ENCODE results near the gene IL24.

Gene IL24

DNA sequence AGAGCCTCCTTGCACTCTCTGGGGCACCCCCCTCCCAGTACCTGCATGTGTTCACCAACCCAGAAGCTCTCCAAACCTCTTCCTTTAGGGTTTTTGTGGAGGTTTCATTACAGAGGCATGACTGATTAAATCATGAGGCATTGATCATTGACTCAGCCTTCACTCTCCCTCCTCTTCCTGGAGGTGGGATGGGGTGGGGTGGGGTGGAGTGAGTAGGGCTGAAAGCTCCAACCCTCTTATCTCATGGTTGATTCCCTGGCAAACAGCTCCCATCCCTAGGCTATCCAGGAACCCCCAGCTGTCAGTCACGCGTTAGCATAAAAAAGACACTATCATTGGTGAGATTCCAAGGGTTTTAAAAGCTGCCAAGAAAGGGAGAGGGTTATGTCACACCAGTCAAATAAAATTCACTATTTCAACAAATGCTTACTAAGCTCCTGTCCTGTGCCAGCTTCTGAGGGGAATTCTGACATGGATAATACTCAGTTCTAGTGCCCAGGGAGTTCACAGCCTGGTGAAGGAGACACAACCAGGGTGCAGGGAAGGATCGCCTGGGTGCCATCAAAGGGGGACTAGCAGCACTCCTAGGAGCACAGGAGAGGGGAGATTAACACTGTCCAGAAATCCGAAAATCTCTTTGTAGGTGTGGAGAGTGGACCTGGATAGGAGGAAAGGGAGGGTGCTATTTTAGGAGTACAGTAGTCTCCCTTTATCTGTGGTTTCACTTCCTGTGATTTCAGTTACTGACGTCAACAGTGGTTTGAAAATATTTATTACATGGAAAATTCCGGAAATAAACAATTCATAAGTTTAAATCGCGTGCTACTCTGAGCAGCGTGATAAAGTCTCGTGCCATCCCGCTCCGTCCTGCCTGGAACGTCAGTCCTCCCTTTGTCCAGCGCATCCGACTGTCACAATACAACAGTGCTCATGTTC is 6.8 kb upstream of the IL24 start:
- H3K4me3 ChIP-seq (ENCODE audit: low read length): no peak overlapping the region
- no peak for TF ChIP-seq ZNF274 (IDR thresholded peaks at IDR 0.05; ENCODE audit: low read depth, low read length)

DNA sequence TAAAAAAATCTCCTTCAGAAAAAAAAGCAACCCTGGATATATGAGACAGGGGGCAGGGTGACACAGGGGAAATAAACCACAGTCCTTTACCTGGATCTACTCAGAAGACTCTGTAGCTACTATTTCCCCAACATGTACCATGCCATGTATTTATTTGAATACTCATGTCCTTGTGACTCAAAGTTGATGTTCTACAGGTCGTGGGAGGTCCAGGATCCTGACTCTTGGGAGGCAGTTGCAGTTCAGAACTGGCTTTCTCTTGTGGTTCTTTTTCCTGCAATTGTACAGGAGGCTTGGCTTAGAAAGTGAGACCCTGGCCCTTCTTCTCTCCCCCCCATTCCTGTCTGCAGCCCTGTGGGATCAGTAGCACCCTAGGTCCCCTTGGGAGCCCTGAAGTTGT is 5.8 kb upstream of the IL24 start:
- H3K4me3 ChIP-seq (ENCODE audit: low read length): no peak overlapping the region
- no peak for TF ChIP-seq ZNF274 (IDR thresholded peaks at IDR 0.05; ENCODE audit: low read depth, low read length)

DNA sequence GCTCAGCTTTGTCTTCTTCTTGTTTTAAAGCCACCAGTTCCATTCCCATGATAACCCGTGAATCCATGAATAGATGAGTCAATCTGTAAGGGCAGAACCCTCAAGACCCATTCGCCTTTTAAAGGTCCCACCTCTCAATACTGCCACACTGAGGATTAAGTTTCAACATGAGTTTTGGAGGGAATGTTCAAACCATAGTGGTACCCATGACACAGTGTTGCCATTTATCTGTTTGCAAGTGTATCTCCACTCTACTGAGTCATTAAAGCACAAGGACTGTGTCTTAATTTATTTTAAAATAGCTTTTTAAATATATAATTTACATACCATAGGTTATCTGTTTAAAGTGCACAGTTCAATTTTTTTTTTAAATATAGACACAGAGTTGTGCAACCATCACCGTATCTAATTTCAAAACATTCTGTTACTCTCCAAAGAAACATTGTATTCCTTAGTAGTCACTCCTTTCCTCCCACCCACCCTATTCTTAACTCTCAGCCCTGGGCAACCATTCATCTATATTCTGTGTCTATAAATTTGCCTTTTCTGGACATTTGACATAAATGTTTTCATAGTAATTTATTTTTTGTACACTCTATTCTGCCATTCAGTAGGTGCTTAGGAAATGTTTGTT is 4.8 kb upstream of the IL24 start:
- TF ChIP-seq ZNF274 (IDR thresholded peaks at IDR 0.05; ENCODE audit: low read depth, low read length): no peak
- no peak overlapping the region for H3K4me3 ChIP-seq (ENCODE audit: low read length)

DNA sequence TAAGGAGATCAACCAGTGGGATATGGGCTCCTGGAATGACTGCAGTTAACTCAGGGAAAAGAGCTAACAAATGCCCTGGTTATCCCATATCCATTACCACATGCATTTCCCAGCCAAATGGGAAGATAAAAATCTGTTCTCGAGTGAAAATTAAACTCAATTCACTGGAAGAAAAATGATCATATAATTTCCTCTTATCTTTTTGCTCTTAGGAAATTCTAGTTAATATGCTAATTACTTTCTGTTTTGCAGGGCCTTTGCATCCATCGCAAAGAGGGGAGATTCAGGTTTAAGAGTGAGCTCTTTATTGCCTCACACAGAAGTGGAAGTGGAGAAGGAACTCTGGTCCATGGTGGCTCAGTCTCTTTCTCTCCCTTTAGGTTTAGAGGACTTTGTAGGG is 3.9 kb upstream of the IL24 start:
- H3K4me3 ChIP-seq (ENCODE audit: low read length): no peak overlapping the region
- no peak for TF ChIP-seq ZNF274 (IDR thresholded peaks at IDR 0.05; ENCODE audit: low read depth, low read length)

DNA sequence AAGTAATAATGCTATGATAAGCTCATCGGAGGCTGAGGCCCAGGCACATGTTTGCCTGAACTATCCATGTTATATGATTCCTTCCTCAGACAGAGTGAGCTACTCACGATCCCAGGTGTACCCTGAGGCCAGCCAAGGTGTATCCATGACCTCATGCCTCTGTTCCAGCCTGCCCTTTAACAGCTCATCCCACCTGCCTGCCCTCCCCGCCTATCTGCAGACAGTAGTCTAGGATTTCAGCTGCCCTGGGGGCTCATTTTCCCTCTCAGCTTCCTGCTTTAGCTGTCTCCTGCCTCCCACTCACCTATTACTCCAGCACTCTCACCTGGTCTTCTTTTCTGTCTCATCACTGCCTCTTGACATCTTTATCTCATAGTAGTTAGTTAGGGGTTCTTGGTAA is 1.9 kb upstream of the IL24 start:
- no peak for TF ChIP-seq ZNF274 (IDR thresholded peaks at IDR 0.05; ENCODE audit: low read depth, low read length)

DNA sequence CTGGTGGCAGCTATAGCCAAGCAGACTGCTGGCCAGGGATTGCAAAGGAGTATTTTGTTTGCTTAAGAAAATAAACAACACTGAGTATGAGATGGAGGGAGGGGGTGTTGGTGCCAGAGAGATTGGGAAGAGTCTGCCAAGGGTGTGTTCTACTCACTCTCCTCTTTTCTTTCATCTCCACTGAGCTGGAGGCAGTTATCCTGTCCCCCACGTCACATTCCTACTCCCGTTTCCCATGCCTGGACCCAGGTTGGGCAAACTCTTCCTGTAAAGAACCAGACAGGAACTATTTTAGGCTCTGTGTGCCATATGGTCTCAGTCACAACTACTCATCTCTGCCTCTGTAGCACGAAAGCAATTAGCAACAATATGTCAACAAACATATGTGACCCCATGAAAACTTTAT is 1.4 kb upstream of the IL24 start:
- no peak overlapping the region for H3K4me3 ChIP-seq (ENCODE audit: low read length)
- TF ChIP-seq ZNF274 (IDR thresholded peaks at IDR 0.05; ENCODE audit: low read depth, low read length): no peak

More for the DNA sequence above, 1.9 kb upstream of the IL24 start:
- no peak overlapping the region for H3K4me3 ChIP-seq (ENCODE audit: low read length)

DNA sequence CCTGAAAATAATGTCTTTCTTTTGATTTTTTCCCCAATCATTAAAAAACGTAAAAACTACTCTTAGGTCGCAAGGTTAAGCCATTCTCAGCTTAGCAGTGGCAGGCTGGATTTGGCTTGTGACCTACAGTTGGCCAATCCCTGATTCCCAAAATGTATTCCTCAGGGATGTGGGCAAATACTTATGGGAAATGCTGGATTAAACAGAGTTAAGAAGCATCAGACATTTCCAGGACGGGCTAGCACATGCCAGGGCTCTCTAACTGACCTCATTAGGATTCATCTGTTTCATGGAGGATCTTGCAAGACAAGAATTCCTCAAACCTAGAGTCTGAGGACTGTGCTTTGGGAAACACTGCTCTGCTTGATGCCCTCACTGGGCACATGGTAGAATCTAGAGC is 982 bp upstream of the IL24 start:
- TF ChIP-seq ZNF274 (IDR thresholded peaks at IDR 0.05; ENCODE audit: low read depth, low read length): no peak
- no peak overlapping the region for H3K4me3 ChIP-seq (ENCODE audit: low read length)

DNA sequence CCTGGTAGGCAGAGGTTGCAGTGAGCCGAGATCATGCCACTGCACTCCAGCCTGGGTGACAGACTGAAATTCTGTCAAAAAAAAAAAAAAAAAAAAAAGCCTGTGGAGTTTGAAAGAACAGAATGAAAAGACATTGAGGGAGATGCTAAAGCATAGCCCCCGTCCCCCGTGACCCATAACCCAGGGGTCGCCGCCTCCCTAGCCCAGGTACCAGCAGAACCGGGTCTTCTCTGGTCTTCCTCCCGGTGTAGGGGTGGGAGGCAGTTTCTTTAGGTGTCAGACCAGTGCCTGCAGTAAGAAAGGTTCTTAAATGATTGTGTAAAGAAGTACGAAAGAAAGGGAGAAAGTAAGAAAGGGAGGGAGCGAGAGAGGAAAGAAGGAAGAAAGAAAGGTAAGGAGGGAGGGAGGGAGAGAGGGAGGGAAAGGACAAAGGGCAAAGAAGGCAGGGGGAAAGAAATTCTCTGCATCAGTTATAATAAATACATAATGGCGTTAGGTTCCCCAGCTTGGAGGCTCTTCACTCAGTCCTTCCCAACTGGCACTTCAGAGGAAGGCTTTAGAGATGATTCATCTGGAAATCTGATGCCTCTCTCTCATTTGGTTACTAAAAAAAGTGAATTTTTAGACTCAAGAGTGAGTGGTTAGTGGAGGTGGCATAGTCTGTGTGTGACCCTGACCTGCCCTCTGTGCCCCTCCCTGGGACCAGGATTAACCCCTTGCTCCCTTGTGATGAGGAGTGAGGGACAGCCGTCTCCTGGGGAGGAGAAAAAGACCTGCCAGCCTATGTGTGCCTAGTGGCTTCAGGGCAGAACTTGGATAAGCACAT is 1.1 kb downstream of the IL24 start:
- H3K4me3 ChIP-seq (ENCODE audit: low read length): no peak overlapping the region
- TF ChIP-seq ZNF274 (IDR thresholded peaks at IDR 0.05; ENCODE audit: low read depth, low read length): no peak

DNA sequence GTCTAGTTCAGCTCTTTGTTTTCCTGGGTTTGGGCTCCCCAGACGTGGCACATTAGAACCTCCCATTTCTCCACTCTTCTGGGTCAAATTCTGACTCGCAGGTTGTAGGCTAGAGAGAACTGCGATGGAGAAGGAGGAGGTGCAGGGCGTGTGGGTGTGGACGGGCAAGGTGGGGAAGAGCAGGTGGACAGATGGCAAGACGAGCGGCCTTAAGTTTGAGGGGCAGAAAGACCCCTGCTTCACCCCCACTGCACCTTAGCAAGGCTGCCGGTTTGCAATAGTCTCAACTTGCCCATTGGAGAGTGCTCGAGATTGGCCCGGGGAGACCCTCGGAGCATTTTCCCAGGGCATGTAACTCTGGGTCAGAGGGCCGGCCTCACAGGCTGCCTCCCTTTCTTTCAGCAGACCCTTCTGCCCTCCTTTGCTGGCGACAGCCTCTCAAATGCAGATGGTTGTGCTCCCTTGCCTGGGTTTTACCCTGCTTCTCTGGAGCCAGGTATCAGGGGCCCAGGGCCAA is 1.7 kb downstream of the IL24 start:
- no peak overlapping the region for H3K4me3 ChIP-seq (ENCODE audit: low read length)
- TF ChIP-seq ZNF274 (IDR thresholded peaks at IDR 0.05; ENCODE audit: low read depth, low read length): no peak

DNA sequence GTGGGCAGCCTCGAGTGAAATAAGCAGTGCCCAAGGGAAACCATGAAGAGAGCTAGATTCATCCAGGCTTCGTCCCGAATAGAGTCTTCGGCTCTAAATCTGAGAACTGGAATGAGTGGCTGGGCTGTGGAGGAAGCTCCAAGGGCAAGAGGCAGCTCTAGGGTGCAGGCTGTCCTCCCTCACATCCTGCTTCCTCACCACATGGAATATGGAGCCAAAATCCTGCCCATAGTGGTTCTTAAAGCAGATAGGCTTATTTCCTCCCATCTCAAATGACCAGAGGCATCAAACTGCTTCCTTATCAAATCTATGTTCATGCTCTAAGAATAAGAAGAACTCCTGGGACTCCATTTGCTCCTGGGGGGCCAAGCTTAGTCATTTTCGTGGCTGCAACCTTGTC is 2.5 kb downstream of the IL24 start:
- TF ChIP-seq ZNF274 (IDR thresholded peaks at IDR 0.05; ENCODE audit: low read depth, low read length): no peak
- H3K4me3 ChIP-seq (ENCODE audit: low read length): no peak overlapping the region

DNA sequence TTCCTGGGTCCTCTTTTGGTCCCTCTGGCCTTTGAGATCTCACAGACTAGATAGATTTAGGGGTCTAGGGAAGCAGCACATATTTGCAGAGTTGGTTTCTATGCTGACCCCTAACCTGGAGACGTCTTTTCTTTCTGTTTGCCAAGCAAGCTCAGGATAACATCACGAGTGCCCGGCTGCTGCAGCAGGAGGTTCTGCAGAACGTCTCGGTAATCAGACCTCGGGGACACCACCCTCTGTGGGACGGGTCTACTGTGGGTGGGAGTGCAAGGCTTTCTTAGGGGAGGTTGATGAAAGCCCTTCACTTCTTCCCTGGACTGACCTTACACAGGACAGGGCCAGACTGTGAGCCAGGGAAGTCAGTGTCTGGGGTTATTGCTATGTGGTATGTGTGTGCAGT is 2.9 kb downstream of the IL24 start:
- H3K4me3 ChIP-seq (ENCODE audit: low read length): no peak overlapping the region
- no peak for TF ChIP-seq ZNF274 (IDR thresholded peaks at IDR 0.05; ENCODE audit: low read depth, low read length)

DNA sequence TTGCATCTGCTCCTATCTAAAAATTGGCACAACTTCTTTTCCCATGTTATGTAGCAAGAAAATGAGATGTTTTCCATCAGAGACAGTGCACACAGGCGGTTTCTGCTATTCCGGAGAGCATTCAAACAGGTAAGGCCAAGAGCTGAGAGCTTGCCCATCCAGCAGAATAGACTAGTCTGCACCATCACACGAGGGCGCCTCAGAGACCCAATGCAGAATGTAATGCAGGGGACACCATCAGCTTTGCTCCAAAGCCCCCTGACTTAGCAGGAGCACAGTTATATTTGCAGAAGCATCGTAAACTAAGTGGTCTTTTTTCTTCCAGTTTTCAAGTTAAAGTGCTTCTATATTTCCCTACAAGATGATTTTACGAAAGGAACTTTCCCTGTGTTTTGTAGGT is 4.7 kb downstream of the IL24 start:
- H3K4me3 ChIP-seq (ENCODE audit: low read length): no peak overlapping the region
- TF ChIP-seq ZNF274 (IDR thresholded peaks at IDR 0.05; ENCODE audit: low read depth, low read length): no peak

DNA sequence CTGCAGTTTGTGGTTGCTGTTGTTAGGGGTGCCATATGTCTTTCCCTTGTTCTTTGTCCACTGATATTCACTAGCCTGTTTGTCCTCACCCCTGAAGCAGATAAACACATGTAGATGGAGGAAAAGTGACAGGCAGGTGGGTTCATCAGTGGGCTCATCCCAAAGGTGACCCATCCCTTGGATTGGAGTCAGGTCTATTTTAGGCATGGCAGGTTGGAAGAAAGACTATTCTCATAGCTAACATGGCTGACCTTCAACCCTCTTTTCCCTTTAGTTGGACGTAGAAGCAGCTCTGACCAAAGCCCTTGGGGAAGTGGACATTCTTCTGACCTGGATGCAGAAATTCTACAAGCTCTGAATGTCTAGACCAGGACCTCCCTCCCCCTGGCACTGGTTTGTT is 5.5 kb downstream of the IL24 start:
- no peak overlapping the region for H3K4me3 ChIP-seq (ENCODE audit: low read length)
- TF ChIP-seq ZNF274 (IDR thresholded peaks at IDR 0.05; ENCODE audit: low read depth, low read length): no peak

DNA sequence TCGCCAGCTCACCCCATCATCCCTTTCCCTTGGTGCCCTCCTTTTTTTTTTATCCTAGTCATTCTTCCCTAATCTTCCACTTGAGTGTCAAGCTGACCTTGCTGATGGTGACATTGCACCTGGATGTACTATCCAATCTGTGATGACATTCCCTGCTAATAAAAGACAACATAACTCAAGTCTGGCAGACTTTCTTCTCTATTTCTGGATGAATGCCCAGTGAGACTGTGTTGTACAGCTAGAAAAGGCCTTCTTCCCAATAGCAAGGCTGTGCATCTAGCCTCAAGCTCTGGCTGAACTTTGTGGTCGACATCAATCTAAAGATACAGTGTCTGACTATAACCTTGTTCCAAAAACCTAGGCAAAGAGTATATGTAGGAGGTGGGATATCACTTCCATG is 6.4 kb downstream of the IL24 start:
- no peak for TF ChIP-seq ZNF274 (IDR thresholded peaks at IDR 0.05; ENCODE audit: low read depth, low read length)

More for the DNA sequence above, 6.4 kb downstream of the IL24 start:
- H3K4me3 ChIP-seq (ENCODE audit: low read length): no peak overlapping the region
